ENCODE data around the gene FAM186B.
A peak's percentile ranks its signal among the peaks of the same experiment; 100 is the strongest.

Gene FAM186B

DNA sequence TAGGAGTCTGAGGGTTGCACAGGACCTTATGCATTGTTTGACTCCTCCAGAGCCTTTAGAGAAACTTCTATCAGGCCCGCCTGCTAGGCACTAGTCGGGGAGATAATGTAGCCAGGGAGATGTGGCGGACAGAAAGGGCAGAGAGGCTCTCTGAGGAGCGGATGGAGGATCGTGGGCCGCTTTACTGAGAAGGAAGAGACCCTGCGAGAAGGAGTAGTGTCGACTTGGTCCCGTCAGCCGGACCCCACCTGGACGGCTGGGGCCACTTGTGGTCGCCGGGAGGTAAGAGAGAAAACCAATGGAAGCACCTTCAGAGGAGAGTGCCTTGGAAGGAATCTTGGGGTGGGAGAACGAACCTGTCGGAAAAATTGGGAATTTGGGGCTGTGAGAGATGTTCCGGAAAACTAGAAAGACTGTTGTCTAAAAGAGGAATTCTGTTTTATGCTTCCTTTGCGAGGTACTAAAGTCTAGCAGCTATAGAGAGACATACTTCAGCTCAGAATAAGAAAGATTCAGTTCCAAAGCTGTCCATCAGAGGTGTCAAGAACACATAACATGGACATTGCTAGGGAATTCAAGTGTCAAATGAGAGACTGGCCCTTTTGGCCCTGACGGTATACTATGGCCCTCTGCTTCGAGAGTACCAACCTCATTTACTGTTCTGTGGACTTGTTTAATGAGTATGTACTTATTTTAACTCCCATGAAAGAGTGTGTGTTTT lies 36.8 kb downstream of the FAM186B start:
- H3K27ac Mint-ChIP-seq = peak overlapping the region; percentile 99
- no peak for DNase-seq (ENCODE audit: low spot score in 2 of 2)
- H3K9me3 Mint-ChIP-seq = no peaks in the 10 kb centered on the region
- H3K36me3 Mint-ChIP-seq = peaks cover 40% of the 10 kb centered on the region
- peak overlapping the region; percentile 98 for H3K4me3 Mint-ChIP-seq
- ATAC-seq = peak; percentile 51
- H3K4me1 Mint-ChIP-seq = peaks cover 62% of the 10 kb centered on the region

DNA sequence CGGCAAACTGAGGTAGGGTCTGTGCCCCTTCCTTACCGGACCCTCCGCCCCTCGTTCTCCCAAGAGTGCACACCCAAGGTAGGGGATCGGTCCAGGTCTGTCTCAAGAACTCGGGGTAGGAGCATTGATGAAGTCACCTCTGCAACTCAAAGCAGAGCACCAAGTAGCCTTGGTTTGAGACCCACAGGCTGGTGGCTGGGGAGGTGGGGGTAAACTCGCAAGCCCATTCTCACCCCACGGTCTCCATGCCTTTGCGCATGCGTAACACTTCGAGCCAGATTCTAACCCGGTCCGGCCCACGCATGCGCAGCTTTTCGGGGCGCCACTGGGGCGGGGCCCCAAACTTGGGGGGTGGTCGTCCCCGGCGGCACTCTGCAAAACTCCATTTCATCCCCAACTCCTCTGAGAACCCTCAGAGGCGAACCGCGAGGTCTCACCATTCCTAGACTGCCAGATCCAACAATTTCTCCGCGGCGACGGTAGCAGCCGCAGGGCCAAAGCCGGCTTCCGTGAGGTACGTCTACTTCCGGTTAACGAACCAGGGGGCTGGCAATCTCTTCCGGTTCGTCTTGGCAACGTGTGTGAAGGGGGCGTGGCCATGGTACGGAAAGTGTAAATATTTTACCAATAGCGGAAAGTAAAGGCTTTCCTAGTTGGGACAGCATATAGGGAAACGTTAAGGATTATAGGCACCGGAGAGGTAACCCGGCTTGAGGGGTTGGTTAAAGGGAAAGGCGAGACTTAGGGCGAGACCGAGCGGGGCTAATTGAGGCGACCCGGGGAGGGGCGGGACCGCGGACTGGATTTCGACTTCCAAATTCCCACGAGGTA lies 37.6 kb downstream of the FAM186B start, which contains the start of gene MCRS1:
Gene MCRS1, minus strand, starts transcription at position 532 of the 831 bp plus-strand sequence. CDS start 1,411 bp downstream, outside the sequence.
- H3K9me3 Mint-ChIP-seq = no peaks in the 10 kb centered on the region
- DNase-seq (ENCODE audit: low spot score in 2 of 2) (peak; percentile 85 to 95), ATAC-seq (peak; percentile 92)
- peak within 1 kb of the TSS; percentile 99 for H3K27ac Mint-ChIP-seq
- peaks cover 62% of the 10 kb centered on the region for H3K4me1 Mint-ChIP-seq
- H3K4me3 Mint-ChIP-seq = peak within 1 kb of the TSS; percentile 98
- peaks cover 44% of the 10 kb centered on the region for H3K36me3 Mint-ChIP-seq

DNA sequence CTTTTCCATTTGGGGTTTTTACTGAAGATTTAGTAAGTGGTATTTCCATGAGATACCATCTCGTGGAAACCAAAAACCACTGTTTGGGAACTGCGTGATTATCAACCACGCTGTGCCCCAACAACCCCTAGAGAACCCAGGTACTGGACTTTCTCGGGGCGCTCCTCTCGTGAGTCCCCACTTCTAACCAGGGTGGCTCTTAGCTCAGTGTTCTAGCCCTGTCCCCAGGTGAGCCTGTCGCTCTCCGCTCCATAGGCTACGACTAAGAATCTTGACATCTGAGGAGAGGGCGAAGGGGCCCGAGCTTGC lies 38.2 kb downstream of the FAM186B start:
- DNase-seq (ENCODE audit: low spot score in 2 of 2) (no peak), ATAC-seq (peak; percentile 26)
- no peaks in the 10 kb centered on the region for H3K9me3 Mint-ChIP-seq
- peaks cover 50% of the 10 kb centered on the region for H3K36me3 Mint-ChIP-seq
- H3K4me3 Mint-ChIP-seq = peak overlapping the region; percentile 98
- H3K27ac Mint-ChIP-seq = peak overlapping the region; percentile 99
- peaks cover 62% of the 10 kb centered on the region for H3K4me1 Mint-ChIP-seq

DNA sequence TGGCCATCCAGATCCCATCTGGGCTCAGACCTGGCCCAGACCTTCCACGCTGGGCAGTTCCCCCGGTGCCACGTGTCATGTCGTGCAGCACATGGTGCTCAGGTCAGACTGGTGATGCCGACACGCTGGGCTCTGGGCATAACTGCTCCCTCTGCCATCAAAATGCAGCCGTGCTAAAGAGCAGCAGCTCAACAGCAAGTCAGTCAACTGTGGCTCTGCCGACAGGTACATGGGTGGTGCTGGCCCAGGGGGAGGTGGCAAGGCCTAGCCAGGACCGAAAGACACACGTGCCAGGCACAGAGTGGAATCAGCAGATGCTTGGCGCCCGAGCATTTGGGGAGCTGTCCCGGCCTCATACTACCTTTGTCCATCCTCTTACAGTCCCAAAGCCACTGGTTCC lies 39.1 kb downstream of the FAM186B start:
- DNase-seq (ENCODE audit: low spot score in 2 of 2) = no peak
- no peak for ATAC-seq
- Mint-ChIP-seq H3K4me1 (peaks cover 54% of the 10 kb centered on the region), H3K9me3 (no peaks in the 10 kb centered on the region), H3K27ac (no peak overlapping the region), H3K4me3 (peak overlapping the region; percentile 98), H3K36me3 (peaks cover 59% of the 10 kb centered on the region)

DNA sequence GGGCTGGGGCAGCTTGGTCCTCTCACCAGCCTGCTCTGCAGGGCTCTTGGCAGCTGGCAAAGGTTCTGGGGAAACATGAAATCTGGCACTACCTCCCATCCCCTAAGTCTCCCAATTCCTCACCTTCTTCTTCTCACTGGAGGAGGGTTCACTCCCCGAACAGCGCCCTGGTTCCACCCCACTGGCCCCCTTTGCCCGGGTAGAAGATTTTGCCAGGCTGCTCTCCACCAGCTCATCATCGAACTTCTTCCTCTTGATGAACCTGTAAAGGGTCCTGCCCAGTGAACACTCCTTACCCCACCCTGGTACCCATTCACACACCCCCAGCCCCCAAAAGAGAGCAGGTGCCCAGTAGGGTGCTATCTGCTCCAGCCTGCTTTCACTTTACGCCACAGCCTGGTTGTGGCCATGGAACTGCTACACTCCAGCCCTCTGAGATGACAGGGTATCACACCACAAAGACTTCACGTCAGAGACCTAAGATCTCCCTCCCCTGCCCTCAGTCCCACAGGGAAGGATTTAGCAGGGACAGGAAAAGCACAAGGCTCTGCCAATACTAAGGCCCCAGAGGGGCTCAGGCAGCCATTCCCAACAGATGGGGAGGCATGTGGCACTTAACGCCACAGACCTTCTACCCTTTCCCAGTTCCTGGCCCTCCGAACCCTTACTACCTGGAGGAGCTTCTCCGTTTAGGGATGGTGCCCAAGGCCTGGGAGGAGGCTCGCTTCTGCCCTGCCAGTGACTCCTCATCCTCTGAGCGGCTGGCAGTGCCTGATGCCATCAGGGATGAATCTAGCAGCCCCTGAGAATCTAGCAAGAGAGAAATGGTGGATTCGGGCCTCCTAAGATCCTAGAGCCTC lies 39.8 kb downstream of the FAM186B start:
- H3K4me3 Mint-ChIP-seq = peak overlapping the region; percentile 98
- H3K27ac Mint-ChIP-seq = peak overlapping the region; percentile 81
- peaks cover 66% of the 10 kb centered on the region for H3K36me3 Mint-ChIP-seq
- DNase-seq (ENCODE audit: low spot score in 2 of 2) (no peak), ATAC-seq (no peak)
- H3K9me3 Mint-ChIP-seq = no peaks in the 10 kb centered on the region
- peaks cover 52% of the 10 kb centered on the region for H3K4me1 Mint-ChIP-seq

DNA sequence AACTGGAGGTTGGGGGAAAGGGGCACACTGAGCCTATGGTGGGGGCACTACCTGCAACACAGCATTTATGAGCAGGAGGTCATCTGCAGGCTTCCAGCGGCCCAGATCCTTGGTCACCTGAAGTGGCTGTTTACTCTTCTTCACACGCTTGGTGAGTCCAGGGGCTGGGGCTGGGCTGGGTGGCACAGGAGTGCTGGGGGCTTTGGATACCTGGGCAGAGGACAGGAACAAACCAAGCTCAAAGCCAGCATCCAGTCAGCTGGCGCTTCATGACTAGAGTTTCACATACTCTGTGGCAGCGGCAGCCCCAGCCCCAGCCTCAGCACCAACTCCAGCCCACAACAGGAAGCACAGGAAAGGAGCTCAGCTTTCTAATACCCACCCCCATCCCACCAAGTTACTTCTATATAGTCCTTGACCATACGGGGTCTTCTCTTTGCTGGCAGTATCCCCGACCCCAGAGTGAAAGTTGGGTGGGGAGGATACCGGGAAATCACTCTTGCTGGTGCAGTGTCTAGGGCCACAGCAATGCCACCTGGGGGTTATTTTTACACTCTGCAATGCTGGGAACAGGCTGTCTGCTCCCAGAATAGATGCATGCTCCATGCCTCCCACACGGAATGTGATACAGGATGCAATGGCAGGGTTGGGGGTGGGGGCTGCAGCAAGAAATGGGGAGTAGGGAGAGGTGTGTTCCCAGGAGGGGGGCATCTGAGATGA lies 40.6 kb downstream of the FAM186B start:
- Mint-ChIP-seq H3K36me3 (peaks cover 74% of the 10 kb centered on the region), H3K4me3 (peak overlapping the region; percentile 98)
- DNase-seq (ENCODE audit: low spot score in 2 of 2) = no peak

DNA sequence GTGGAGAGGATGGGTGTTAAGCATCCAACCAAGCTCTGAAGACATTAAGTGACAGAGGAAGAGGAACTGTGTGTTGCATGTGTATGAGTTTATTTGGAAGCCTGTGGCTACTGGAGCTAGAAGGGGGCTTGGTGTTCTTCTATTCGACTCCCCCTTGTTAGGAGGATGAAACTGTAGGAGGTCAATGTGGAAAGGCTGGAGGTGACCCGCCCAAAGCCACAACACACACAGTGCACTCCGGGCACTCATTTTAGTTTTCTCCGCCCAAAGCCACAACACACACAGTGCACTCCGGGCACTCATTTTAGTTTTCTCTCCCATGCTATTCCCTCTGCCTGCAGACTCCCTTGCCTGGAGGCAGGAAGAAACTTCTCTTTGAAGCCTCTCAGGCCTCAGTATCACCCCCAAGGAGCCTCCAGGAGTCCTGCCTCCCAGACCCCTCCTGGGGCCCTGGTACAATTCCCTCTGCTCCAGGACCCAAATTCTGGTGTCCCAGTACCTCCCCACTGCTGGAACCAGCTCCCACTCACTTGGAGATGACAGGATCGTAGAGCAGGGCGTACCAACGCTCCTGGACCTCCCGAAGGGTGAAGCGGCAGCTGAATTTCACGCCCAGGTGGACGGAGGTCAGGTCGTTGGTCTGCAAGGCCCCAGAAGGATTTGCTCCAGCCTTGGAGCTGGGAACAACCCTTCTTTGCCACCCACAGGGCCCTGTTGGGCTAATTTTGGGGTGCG lies 41.3 kb downstream of the FAM186B start:
- peaks cover 50% of the 10 kb centered on the region for H3K4me1 Mint-ChIP-seq
- peak overlapping the region; percentile 81 for H3K27ac Mint-ChIP-seq
- ATAC-seq = no peak

More for the DNA sequence above, 40.6 kb downstream of the FAM186B start:
- no peak for ATAC-seq
- no peaks in the 10 kb centered on the region for H3K9me3 Mint-ChIP-seq
- peaks cover 50% of the 10 kb centered on the region for H3K4me1 Mint-ChIP-seq
- H3K27ac Mint-ChIP-seq = peak overlapping the region; percentile 81

DNA sequence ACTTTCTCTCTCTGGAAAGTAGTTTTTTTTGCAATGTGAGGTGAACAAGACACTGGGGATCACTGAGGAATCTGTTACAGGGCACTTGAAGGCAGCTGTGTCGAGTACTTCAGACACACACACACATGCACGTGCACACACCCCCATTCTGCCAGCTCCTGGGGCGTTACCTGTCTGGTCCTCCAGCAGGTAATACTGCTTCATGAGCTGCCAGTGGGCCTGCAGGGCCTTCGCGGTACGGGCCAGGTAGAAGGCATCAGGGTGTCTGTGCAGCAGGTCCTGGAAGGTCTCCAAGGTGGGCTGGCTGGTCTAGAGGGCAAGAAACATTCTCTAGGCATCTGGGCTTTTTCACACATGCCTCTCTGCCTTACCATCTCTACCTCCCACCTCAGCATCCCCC lies 42.6 kb downstream of the FAM186B start:
- Mint-ChIP-seq H3K36me3 (peaks cover 88% of the 10 kb centered on the region), H3K4me1 (peaks cover 39% of the 10 kb centered on the region), H3K4me3 (no peak overlapping the region), H3K9me3 (no peaks in the 10 kb centered on the region), H3K27ac (no peak overlapping the region)
- DNase-seq (ENCODE audit: low spot score in 2 of 2) = no peak
- ATAC-seq = no peak

More for the DNA sequence above, 41.3 kb downstream of the FAM186B start:
- Mint-ChIP-seq H3K4me3 (no peak overlapping the region), H3K36me3 (peaks cover 82% of the 10 kb centered on the region), H3K9me3 (no peaks in the 10 kb centered on the region)
- DNase-seq (ENCODE audit: low spot score in 2 of 2) = no peak

DNA sequence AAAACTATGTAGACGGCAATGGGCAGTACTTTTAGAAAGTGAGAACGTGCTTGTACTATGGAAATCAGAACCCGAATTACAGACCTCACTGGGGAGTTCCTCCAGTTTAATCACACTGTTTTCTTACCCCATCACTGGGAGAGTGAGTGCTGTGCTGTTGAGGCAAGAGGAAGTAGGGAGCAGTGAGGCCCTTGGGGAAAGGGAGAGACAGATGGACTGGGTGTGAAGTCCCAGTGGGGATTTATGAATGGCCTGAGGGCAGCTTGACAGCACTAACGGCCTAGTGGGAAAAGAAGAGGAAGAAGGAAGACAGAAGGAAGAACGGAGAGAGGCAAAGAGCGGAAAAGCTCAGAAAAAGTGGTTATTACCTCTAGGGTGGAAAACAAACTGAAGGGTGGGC lies 43.2 kb downstream of the FAM186B start:
- Mint-ChIP-seq H3K9me3 (no peaks in the 10 kb centered on the region), H3K36me3 (peaks cover 85% of the 10 kb centered on the region), H3K27ac (peak overlapping the region; percentile 13), H3K4me1 (peaks cover 33% of the 10 kb centered on the region), H3K4me3 (no peak overlapping the region)
- ATAC-seq (no peak), DNase-seq (ENCODE audit: low spot score in 2 of 2) (no peak)

DNA sequence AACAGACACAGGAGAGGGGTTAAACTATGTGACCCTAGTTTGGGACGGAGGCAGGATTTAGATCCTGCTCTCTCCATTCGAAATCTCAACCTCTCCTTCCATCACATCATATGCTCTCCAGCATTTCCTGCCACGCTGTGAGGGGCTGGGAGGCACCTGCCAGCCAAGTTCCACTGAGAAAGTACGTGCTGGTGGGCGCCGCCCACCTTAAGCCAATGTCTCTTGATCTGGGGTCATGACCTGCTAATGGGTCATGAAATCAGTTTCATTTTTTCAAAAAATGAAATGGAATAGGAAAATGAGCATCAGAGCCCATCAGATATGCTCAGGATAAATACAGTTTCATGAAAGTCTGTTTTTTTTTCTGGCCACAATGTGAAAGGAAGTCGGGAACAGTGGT lies 44.7 kb downstream of the FAM186B start:
- H3K36me3 Mint-ChIP-seq = peaks cover 80% of the 10 kb centered on the region
- no peak for DNase-seq (ENCODE audit: low spot score in 2 of 2)
- peak overlapping the region; percentile 13 for H3K27ac Mint-ChIP-seq
- ATAC-seq = no peak
- no peaks in the 10 kb centered on the region for H3K9me3 Mint-ChIP-seq
- peaks cover 28% of the 10 kb centered on the region for H3K4me1 Mint-ChIP-seq
- no peak overlapping the region for H3K4me3 Mint-ChIP-seq

DNA sequence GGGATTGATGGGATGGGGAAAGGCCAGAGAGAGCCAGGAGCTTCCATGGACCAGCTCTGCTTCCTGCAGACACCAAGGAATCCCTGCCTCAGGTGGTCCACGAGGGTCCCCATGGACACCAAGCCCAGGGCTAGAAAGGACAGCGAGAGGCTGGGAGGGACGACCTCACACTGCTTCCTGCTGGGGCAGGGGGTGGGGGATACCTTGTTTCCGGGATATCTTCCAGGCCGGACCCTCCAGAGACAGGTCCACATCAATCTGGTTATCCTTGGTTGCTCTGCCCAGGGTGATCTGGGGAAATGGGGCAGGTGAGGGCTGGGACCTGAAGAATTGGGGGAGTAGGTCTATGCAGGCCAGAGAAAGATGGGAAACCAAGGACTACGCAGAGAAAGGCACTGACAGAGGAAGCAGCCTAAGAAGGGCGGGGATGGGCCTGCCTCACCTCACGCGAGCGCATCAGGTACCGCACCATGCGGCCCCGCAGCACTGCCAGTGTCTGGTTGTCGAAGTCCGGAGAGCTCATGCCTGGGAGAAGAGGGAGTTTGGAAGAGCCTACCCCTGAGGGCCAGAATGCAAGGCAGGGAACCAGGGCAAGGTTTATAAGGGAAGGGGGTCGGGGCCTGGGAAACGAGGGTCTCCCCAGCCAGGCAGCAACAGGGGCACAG lies 46.3 kb downstream of the FAM186B start:
- Mint-ChIP-seq H3K4me3 (no peak overlapping the region), H3K36me3 (peaks cover 65% of the 10 kb centered on the region), H3K9me3 (no peaks in the 10 kb centered on the region), H3K4me1 (peaks cover 12% of the 10 kb centered on the region), H3K27ac (peak overlapping the region; percentile 45)
- ATAC-seq (no peak), DNase-seq (ENCODE audit: low spot score in 2 of 2) (no peak)

DNA sequence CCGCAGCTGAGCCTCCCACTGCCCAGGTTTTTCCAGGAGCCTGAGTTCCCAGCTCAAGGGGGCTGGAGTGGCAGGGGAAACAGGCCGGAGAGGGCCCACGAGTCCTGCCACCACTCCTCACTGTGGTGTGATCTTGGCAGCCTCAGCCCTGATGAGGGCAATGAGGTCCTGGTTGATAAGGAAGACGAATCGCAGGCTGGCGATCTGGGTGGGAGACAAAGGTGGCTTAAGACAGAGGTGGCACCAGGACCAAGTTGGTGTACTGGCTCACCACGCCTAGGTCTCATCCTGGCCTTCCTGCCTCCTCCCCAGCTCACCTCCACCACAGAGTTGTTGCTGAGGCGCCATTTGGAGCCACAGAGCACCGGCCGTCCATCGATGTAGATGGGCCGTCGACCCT lies 46.9 kb downstream of the FAM186B start:
- ATAC-seq (no peak), DNase-seq (ENCODE audit: low spot score in 2 of 2) (no peak)
- Mint-ChIP-seq H3K4me3 (no peak overlapping the region), H3K4me1 (peaks cover 6% of the 10 kb centered on the region), H3K9me3 (no peaks in the 10 kb centered on the region), H3K36me3 (peaks cover 58% of the 10 kb centered on the region), H3K27ac (peak overlapping the region; percentile 10)

DNA sequence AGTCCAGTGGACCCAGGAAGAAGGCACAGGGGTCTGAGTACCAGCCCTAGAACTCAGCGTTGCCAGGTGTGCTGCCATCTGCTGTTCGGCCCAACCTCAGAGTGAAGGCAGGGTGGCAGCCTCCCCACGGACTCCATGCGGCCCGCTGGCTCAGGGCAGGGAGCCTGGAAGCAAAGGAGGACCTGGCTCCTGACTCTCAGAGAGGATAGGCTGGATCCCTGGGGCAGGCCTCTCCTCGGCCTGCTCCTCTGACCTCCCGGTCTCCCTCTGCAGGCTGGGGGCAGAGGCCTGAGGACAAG lies 47.6 kb downstream of the FAM186B start:
- Mint-ChIP-seq H3K27ac (no peak overlapping the region), H3K36me3 (peaks cover 52% of the 10 kb centered on the region), H3K9me3 (no peaks in the 10 kb centered on the region), H3K4me1 (peaks cover 6% of the 10 kb centered on the region), H3K4me3 (no peak overlapping the region)
- DNase-seq (ENCODE audit: low spot score in 2 of 2) (no peak), ATAC-seq (no peak)
